Activated B cell treated with CpG ODN at 0.5 μM for 24 hours (primary cell): ENCODE results near the gene FOXN1. TPM values are rescaled to one million over a fixed set of nuclear protein-coding genes. Genes with fewer than 3 reads are reported as not detected.

Experiments used
- ATAC-seq: fragments of 200-7000 bp; cut with Tn5 transposase; one replicate; pipeline ENCODE4 v1.10.0; 2021; ENCODE audit warnings: low read depth, mild to moderate bottlenecking, moderate library complexity
- CTCF ChIA-PET: fragments of 350-600 bp; sonication (Branson Sonifier 250); formaldehyde crosslinking; loops from one replicate; lab custom pipeline; 2021; ENCODE audit warnings: antibody characterized with exemption; lab: Charles Lee
- POLR2A ChIA-PET: fragments of 350-600 bp; sonication (Branson Sonifier 250); formaldehyde crosslinking; loops from one replicate; lab custom pipeline; 2021; ENCODE audit warnings: antibody characterized with exemption; lab: Charles Lee
- DNase-seq: peaks from one replicate; pipeline ENCODE4 v3.0.0; 2022
- H3K27ac Mint-ChIP-seq: one replicate; pipeline ENCODE4 v1.8.0; 2020; ENCODE audit warnings: mixed read lengths
- H3K27me3 Mint-ChIP-seq: one replicate; pipeline ENCODE4 v1.8.0; 2021; ENCODE audit warnings: mixed read lengths
- H3K36me3 Mint-ChIP-seq: one replicate; pipeline ENCODE4 v1.8.0; 2021; ENCODE audit warnings: low read depth, mixed read lengths
- H3K4me1 Mint-ChIP-seq: one replicate; pipeline ENCODE4 v1.8.0; 2021; ENCODE audit warnings: mixed read lengths
- H3K4me3 Mint-ChIP-seq: one replicate; pipeline ENCODE4 v1.8.0; 2020; ENCODE audit warnings: mild to moderate bottlenecking, mixed read lengths
- H3K9me3 Mint-ChIP-seq: one replicate; pipeline ENCODE4 v1.8.0; 2020; ENCODE audit warnings: mixed read lengths
- intact Hi-C: fragments of 100-400 bp; cut with micrococcal nuclease; formaldehyde crosslinking; loops from one replicate; pipeline ENCODE4 v1.15.1; 2024
- total RNA-seq: library from RNA; stranded (reverse); gene quantifications from 2 replicates; pipeline ENCODE4 v1.2.3, GENCODE V29; 2022
- TF ChIP-seq, protein P1 (sequence below): fragments of 200-600 bp; IDR thresholded peaks from one replicate; pipeline ENCODE4 v1.8.0; 2022; ENCODE audit warnings: antibody characterized with exemption, mild to moderate bottlenecking

FOXN1 gene
- total RNA-seq, 1 donor from 2014 or later: not detected

- Mint-ChIP-seq H3K4me1 (peaks cover 18% of the 10 kb centered on the region), H3K27me3 (peaks cover 2% of the 10 kb centered on the region), H3K9me3 (no peaks in the 10 kb centered on the region), H3K4me3 (no peak overlapping the region), H3K36me3 (no peaks in the 10 kb centered on the region), H3K27ac (no peak overlapping the region)
- POLR2A ChIA-PET: interaction anchor here (0.8 to 1.1 kb wide), 2 partner anchors 54 to 106 kb away, joined by 3 to 6 read pairs; no protein-coding TSS in a partner anchor
- TF ChIP-seq, protein P1, sequence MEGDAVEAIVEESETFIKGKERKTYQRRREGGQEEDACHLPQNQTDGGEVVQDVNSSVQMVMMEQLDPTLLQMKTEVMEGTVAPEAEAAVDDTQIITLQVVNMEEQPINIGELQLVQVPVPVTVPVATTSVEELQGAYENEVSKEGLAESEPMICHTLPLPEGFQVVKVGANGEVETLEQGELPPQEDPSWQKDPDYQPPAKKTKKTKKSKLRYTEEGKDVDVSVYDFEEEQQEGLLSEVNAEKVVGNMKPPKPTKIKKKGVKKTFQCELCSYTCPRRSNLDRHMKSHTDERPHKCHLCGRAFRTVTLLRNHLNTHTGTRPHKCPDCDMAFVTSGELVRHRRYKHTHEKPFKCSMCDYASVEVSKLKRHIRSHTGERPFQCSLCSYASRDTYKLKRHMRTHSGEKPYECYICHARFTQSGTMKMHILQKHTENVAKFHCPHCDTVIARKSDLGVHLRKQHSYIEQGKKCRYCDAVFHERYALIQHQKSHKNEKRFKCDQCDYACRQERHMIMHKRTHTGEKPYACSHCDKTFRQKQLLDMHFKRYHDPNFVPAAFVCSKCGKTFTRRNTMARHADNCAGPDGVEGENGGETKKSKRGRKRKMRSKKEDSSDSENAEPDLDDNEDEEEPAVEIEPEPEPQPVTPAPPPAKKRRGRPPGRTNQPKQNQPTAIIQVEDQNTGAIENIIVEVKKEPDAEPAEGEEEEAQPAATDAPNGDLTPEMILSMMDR: no peak
- CTCF ChIA-PET: interaction anchor here (0.8 to 3.7 kb wide), 10 partner anchors 8 to 149 kb away, joined by 3 to 66 read pairs (median 5); partner anchors contain the start of genes BLTP2, RSKR and UNC119
- intact Hi-C loops: no loop called here
- DNase-seq: no peak
- ATAC-seq: no peak
These were observed 10.5 kb upstream of the FOXN1 start for GRCh38 chr17:28495635-28496034.

DNA sequence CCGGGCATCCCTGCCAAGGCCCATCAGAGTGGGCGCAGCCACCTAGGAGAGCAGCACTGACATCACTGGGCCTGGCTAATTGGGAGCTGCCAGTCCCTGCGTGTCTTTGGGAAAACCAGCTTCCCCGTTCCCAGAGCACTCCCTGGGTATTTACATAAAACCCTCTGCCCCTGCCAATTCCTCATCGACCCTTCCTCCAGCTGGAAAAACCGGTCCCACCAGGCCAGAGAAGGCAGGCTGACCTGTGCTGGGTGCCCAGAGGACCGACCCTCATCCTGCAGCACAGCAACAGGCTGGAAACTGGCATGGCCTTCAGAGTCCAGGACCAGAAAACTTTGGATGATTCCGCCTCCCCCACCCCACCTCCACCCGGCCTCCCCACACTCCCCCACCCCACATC, 8.2 kb upstream of the FOXN1 start:
- Mint-ChIP-seq H3K4me3 (no peak overlapping the region), H3K27me3 (peaks cover 2% of the 10 kb centered on the region), H3K4me1 (peaks cover 30% of the 10 kb centered on the region), H3K9me3 (no peaks in the 10 kb centered on the region), H3K36me3 (no peaks in the 10 kb centered on the region), H3K27ac (no peak overlapping the region)
- ChIA-PET CTCF (interaction anchor here (1.0 to 1.8 kb wide), 3 partner anchors 56 to 149 kb away, joined by 3 to 5 read pairs (median 4); no protein-coding TSS in a partner anchor), POLR2A (no interaction called here)
- DNase-seq (no peak), ATAC-seq (no peak)
- intact Hi-C loops: no loop called here
- TF ChIP-seq, protein P1: no peak

- no peaks in the 10 kb centered on the region for H3K36me3 Mint-ChIP-seq
- no peak overlapping the region for H3K4me3 Mint-ChIP-seq
- POLR2A ChIA-PET: interaction anchor here (1.3 to 2.3 kb wide), 3 partner anchors 51 to 73 kb away, joined by 3 to 10 read pairs (median 6); partner anchors contain the start of genes PIGS and UNC119
- DNase-seq: no peak
- CTCF ChIA-PET: no interaction called here
- peaks cover 28% of the 10 kb centered on the region for H3K4me1 Mint-ChIP-seq
- H3K27me3 Mint-ChIP-seq: peaks cover 2% of the 10 kb centered on the region
- H3K27ac Mint-ChIP-seq: no peak overlapping the region
- no peaks in the 10 kb centered on the region for H3K9me3 Mint-ChIP-seq
- no peak for ATAC-seq
- TF ChIP-seq, protein P1: no peak
- intact Hi-C loops: no loop called here
These were observed 7.3 kb upstream of the FOXN1 start for GRCh38 chr17:28498652-28499363.

DNA sequence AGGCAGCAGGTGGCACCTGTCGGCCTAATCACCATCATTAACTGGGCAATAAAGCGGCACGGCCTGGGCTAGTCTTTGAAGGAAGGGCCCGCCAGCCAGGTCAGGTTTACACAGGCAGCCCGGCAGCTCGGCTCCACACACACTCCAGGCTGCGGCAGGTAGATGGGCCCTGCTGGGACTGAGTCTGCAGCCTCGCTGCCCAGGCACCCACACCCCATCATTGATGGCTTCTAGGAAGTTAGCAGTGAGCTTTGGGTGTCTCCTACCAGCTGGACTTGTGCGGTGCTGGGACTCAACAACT, 6.8 kb upstream of the FOXN1 start:
- intact Hi-C loops: no loop called here
- POLR2A ChIA-PET: interaction anchor here (1.3 to 2.3 kb wide), 3 partner anchors 50 to 72 kb away, joined by 3 to 10 read pairs (median 6); partner anchors contain the start of genes PIGS and UNC119

More for the DNA sequence above, 6.8 kb upstream of the FOXN1 start:
- Mint-ChIP-seq H3K27ac (no peak overlapping the region), H3K36me3 (no peaks in the 10 kb centered on the region), H3K4me1 (peaks cover 28% of the 10 kb centered on the region), H3K27me3 (peaks cover 2% of the 10 kb centered on the region), H3K4me3 (no peak overlapping the region), H3K9me3 (no peaks in the 10 kb centered on the region)
- TF ChIP-seq, protein P1: no peak
- ATAC-seq: no peak
- no peak for DNase-seq
- CTCF ChIA-PET: no interaction called here
